OCI-LY7 (cell line): ENCODE measurements around the gene SLAIN2. TPM values are rescaled to one million over a fixed set of nuclear protein-coding genes. Genes with fewer than 3 reads are reported as not detected.

Source experiments
- BruUV-seq: library from RNA; stranded (reverse); fragments of 400-500 nt; replicated peaks from 2 replicates; lab custom pipeline; 2021; lab: Mats Ljungman, UMichigan
- CTCF ChIA-PET: fragments of 300-600 bp; sonication (Branson Sonifier 250); formaldehyde crosslinking; loops from one replicate; lab custom pipeline; 2022; ENCODE audit warnings: antibody characterized with exemption; ENCODE audit not compliant: unreplicated experiment; lab: Charles Lee
- POLR2A ChIA-PET: fragments of 300-600 bp; sonication (Branson Sonifier 250); formaldehyde crosslinking; loops from one replicate; lab custom pipeline; 2022; ENCODE audit warnings: antibody characterized with exemption; lab: Charles Lee
- DNase-seq: peaks from one replicate; pipeline ENCODE4 v3.0.0-alpha.2; 2015; ENCODE audit warnings: low spot score
- H2AFZ ChIP-seq: fragments of 200-600 bp; sonication (generic), shearing (Covaris generic); 2 replicates; pipeline ENCODE4 v1.6.1; 2014; ENCODE audit warnings: mild to moderate bottlenecking, antibody characterized with exemption, low read length, moderate library complexity
- H3K27ac ChIP-seq: fragments of 200-600 bp; sonication (generic); 2 replicates; pipeline ENCODE4 v1.5.1; 2014; ENCODE audit warnings: mixed run types, low read depth, mild to moderate bottlenecking, moderate library complexity, low read length, inconsistent platforms; ENCODE audit not compliant: poor library complexity, severe bottlenecking
- H3K36me3 ChIP-seq: fragments of 200-600 bp; sonication (generic); 2 replicates; pipeline ENCODE4 v1.6.1; 2014; ENCODE audit warnings: mild to moderate bottlenecking, antibody characterized with exemption, low read length, moderate library complexity, mixed read lengths; ENCODE audit not compliant: insufficient read depth
- H3K4me1 ChIP-seq: fragments of 200-600 bp; sonication (generic); 2 replicates; pipeline ENCODE4 v1.5.1; 2014; ENCODE audit warnings: mild to moderate bottlenecking, low read length; ENCODE audit not compliant: insufficient read depth, poor library complexity, severe bottlenecking
- H3K4me2 ChIP-seq: fragments of 200-600 bp; sonication (generic); 2 replicates; pipeline ENCODE4 v1.6.1; 2014; ENCODE audit warnings: mild to moderate bottlenecking, low read length
- H3K4me3 ChIP-seq: fragments of 200-600 bp; sonication (generic); 2 replicates; pipeline ENCODE4 v1.5.1; 2014; ENCODE audit warnings: mild to moderate bottlenecking, low read depth, low read length; ENCODE audit not compliant: poor library complexity, severe bottlenecking
- H3K79me2 ChIP-seq: fragments of 200-600 bp; sonication (generic); 2 replicates; pipeline ENCODE4 v1.6.1; 2016; ENCODE audit warnings: low read depth, mild to moderate bottlenecking, low read length, moderate library complexity, mixed read lengths; ENCODE audit not compliant: insufficient read depth
- H3K9me2 ChIP-seq: fragments of 200-600 bp; sonication (generic); 2 replicates; pipeline ENCODE4 v1.6.1; 2016; ENCODE audit warnings: mild to moderate bottlenecking, low read length, mixed read lengths; ENCODE audit not compliant: insufficient read depth
- H3K9me3 ChIP-seq: fragments of 200-600 bp; sonication (generic); 2 replicates; pipeline ENCODE4 v1.6.1; 2014; ENCODE audit warnings: mild to moderate bottlenecking, mixed run types, low read length, mixed read lengths
- H4K20me1 ChIP-seq: fragments of 200-600 bp; sonication (generic); 2 replicates; pipeline ENCODE4 v1.6.1; 2014; ENCODE audit warnings: mild to moderate bottlenecking, antibody characterized with exemption, low read length, moderate library complexity, mixed read lengths; ENCODE audit not compliant: insufficient read depth
- CTCF ChIP-seq: fragments of 200-600 bp; sonication (generic); conservative IDR thresholded peaks from 2 replicates; pipeline ENCODE4 v1.5.1; 2014; ENCODE audit warnings: mild to moderate bottlenecking, antibody characterized with exemption, low read length, moderate library complexity, mixed read lengths
- EZH2phosphoT487 ChIP-seq: fragments of 200-600 bp; sonication (generic); IDR thresholded peaks from 2 replicates; pipeline ENCODE4 v1.6.1; 2018; ENCODE audit warnings: low read depth, borderline replicate concordance, mild to moderate bottlenecking, mixed run types, antibody characterized with exemption, low read length, moderate library complexity, mixed read lengths
- intact Hi-C: fragments of 100-400 bp; cut with micrococcal nuclease; formaldehyde crosslinking; loops from one replicate; pipeline ENCODE4 v1.10.0; 2022; ENCODE audit not compliant: unreplicated experiment
- total RNA-seq, 2 experiments: library from RNA; depleted of rRNA in 1 of 2; stranded (reverse); fragments of >200 nt in 1 of 2; shearing (Covaris generic) in 1 of 2; gene quantifications; 2 replicates each; pipeline ENCODE4 v1.2.3, GENCODE V29; 2014 to 2022

Gene SLAIN2
- total RNA-seq, 2 experiments from 2014 or later, result 21.1 to 40.2 TPM

- ChIA-PET POLR2A (interaction anchor here (0.7 kb wide), 1 partner anchor 402 kb away, joined by 3 read pairs; no protein-coding TSS in a partner anchor), CTCF (no interaction called here)
- H3K4me1 ChIP-seq, result no peaks in the 10 kb centered on the region
- H3K79me2 ChIP-seq, result no peaks in the 10 kb centered on the region
- no peak overlapping the region for H3K4me2 ChIP-seq
- BruUV-seq, result no TSS peak
- H2AFZ ChIP-seq, result no peak overlapping the region
- H4K20me1 ChIP-seq, result no peaks in the 10 kb centered on the region
- no peaks in the 10 kb centered on the region for H3K9me2 ChIP-seq
- no peaks in the 10 kb centered on the region for H3K36me3 ChIP-seq
- no peaks in the 10 kb centered on the region for H3K9me3 ChIP-seq
- no peak for TF ChIP-seq CTCF
- TF ChIP-seq EZH2phosphoT487, result no peak
- intact Hi-C loops, result loop anchor here (10.0 kb wide), 1 partner anchor 115 kb away; no protein-coding TSS in a partner anchor
- H3K4me3 ChIP-seq, result no peak overlapping the region
- no peak for DNase-seq
- H3K27ac ChIP-seq, result no peak overlapping the region
Measured at GRCh38 chr4:48429709-48430474, 88.6 kb downstream of the SLAIN2 start.

- DNase-seq, result no peak
- no peak overlapping the region for H3K27ac ChIP-seq
- CTCF ChIA-PET, result no interaction called here
- no peaks in the 10 kb centered on the region for H4K20me1 ChIP-seq
- no peaks in the 10 kb centered on the region for H3K4me1 ChIP-seq
- H3K4me3 ChIP-seq, result no peak overlapping the region
- no peaks in the 10 kb centered on the region for H3K9me2 ChIP-seq
- no peaks in the 10 kb centered on the region for H3K9me3 ChIP-seq
- H3K79me2 ChIP-seq, result no peaks in the 10 kb centered on the region
- H3K36me3 ChIP-seq, result no peaks in the 10 kb centered on the region
- no TSS peak for BruUV-seq
- POLR2A ChIA-PET, result no interaction called here
- no peak for TF ChIP-seq CTCF
- TF ChIP-seq EZH2phosphoT487, result no peak
- intact Hi-C loops, result no loop called here
- H3K4me2 ChIP-seq, result no peak overlapping the region
- no peak overlapping the region for H2AFZ ChIP-seq
Measured at GRCh38 chr4:48431401-48431800, 90.1 kb downstream of the SLAIN2 start.

GRCh38 chr4:48432017-48432416 lies 90.7 kb downstream of the SLAIN2 start:
- H3K9me3 ChIP-seq, result no peaks in the 10 kb centered on the region
- H3K36me3 ChIP-seq, result no peaks in the 10 kb centered on the region
- no peaks in the 10 kb centered on the region for H3K4me1 ChIP-seq
- no TSS peak for BruUV-seq
- H3K27ac ChIP-seq, result no peak overlapping the region
- DNase-seq, result no peak
- H3K4me3 ChIP-seq, result no peak overlapping the region
- no peak overlapping the region for H2AFZ ChIP-seq
- intact Hi-C loops, result no loop called here
- CTCF ChIA-PET, result no interaction called here
- no peaks in the 10 kb centered on the region for H4K20me1 ChIP-seq
- no peak overlapping the region for H3K4me2 ChIP-seq
- TF ChIP-seq EZH2phosphoT487 (no peak), CTCF (no peak)
- POLR2A ChIA-PET, result interaction anchor here (0.6 kb wide), 1 partner anchor 24 kb away, joined by 6 read pairs; no protein-coding TSS in a partner anchor
- no peaks in the 10 kb centered on the region for H3K79me2 ChIP-seq
- H3K9me2 ChIP-seq, result no peaks in the 10 kb centered on the region
